AG04450 (cell line): ENCODE measurements around the gene USP9Y. TPM values are rescaled to one million over a fixed set of nuclear protein-coding genes. Genes with fewer than 3 reads are reported as not detected.
A peak's percentile ranks its signal among the peaks of the same experiment; 100 is the strongest.

Experiments used
- CTCF ChIA-PET: fragments of 300-600, 350-600 bp; formaldehyde crosslinking; extraction: SDS; loops from one replicate; lab custom pipeline; 2022; ENCODE audit warnings: antibody characterized with exemption, inconsistent platforms; lab: Charles Lee
- POLR2A ChIA-PET: fragments of 350-600 bp; formaldehyde crosslinking; extraction: SDS; loops from one replicate; lab custom pipeline; 2021; ENCODE audit warnings: antibody characterized with exemption, inconsistent platforms; lab: Yijun Ruan, JAX
- DNase-seq: peaks from one replicate; pipeline ENCODE4 v3.0.0-alpha.2; 2011; ENCODE audit warnings: low read depth, low spot score
- H3K27ac ChIP-seq: one replicate; pipeline ENCODE4 v1.5.1; 2012; ENCODE audit warnings: low read depth, low read length, control low read depth
- H3K27me3 ChIP-seq: one replicate; pipeline ENCODE4 v1.6.0; 2012; ENCODE audit warnings: low read length; ENCODE audit not compliant: control insufficient read depth, insufficient read depth
- H3K4me3 ChIP-seq: 2 replicates; pipeline ENCODE4 v1.5.1; 2011; ENCODE audit warnings: mild to moderate bottlenecking, low read depth, low read length, control low read depth
- H3K9me3 ChIP-seq: 2 replicates; pipeline ENCODE4 v1.5.1; 2012; ENCODE audit warnings: low read length; ENCODE audit not compliant: control insufficient read depth, insufficient read depth
- polyA plus RNA-seq: library from polyadenylated mRNA; depleted of rRNA; stranded (reverse); fragments of >200 nt; gene quantifications from 2 replicates; pipeline ENCODE4 v1.2.3, GENCODE V29; 2011; rRNA removed
- TF ChIP-seq, protein P1 (sequence below): IDR thresholded peaks from 2 replicates; pipeline ENCODE4 v1.5.1; 2011; ENCODE audit warnings: low read depth, low read length, control low read depth, inconsistent platforms

The USP9Y gene
- polyA plus RNA-seq, 1 experiment: 51.8 TPM

DNA sequence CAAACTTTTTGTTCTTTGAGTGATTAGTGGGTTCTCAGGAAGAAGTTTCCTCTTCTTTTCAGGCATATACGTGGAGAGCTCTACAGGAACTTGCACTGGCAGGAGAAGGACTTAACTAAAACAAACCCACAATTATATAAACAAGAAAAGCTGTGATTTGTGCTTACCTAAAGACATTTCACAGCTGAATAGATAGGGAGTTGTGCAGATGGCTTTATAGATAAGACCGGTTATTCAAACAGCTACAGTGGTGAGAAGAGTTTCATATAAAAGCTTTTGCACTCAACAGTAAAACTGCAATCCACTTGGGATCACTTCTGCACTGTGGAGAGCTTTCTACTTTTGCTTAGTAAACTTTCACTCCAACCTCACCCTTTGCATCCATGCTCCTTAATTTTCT, 197.6 kb downstream of the USP9Y start:
- POLR2A ChIA-PET: no interaction called here
- H3K27ac ChIP-seq: no peak overlapping the region
- H3K27me3 ChIP-seq: no peaks in the 10 kb centered on the region
- TF ChIP-seq, protein P1, sequence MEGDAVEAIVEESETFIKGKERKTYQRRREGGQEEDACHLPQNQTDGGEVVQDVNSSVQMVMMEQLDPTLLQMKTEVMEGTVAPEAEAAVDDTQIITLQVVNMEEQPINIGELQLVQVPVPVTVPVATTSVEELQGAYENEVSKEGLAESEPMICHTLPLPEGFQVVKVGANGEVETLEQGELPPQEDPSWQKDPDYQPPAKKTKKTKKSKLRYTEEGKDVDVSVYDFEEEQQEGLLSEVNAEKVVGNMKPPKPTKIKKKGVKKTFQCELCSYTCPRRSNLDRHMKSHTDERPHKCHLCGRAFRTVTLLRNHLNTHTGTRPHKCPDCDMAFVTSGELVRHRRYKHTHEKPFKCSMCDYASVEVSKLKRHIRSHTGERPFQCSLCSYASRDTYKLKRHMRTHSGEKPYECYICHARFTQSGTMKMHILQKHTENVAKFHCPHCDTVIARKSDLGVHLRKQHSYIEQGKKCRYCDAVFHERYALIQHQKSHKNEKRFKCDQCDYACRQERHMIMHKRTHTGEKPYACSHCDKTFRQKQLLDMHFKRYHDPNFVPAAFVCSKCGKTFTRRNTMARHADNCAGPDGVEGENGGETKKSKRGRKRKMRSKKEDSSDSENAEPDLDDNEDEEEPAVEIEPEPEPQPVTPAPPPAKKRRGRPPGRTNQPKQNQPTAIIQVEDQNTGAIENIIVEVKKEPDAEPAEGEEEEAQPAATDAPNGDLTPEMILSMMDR: no peak
- no peaks in the 10 kb centered on the region for H3K9me3 ChIP-seq
- CTCF ChIA-PET: no interaction called here
- DNase-seq: no peak
- H3K4me3 ChIP-seq: no peak overlapping the region

GRCh38 chrY:12904618-12905516, 203.8 kb downstream of the USP9Y start, which contains the start of gene DDX3Y:
Gene DDX3Y, plus strand, starts transcription at chrY:12904868. Its CDS starts 69 bp downstream, at chrY:12904937.
- Histone ChIP-seq H3K4me3 (peak within 1 kb of the TSS; percentile 85), H3K27ac (peak within 1 kb of the TSS; percentile 99), H3K27me3 (no peaks in the 10 kb centered on the region), H3K9me3 (peaks cover 6% of the 10 kb centered on the region; the same call in 1 of the 2 replicates)
- peak; percentile 88 for DNase-seq
- CTCF ChIA-PET: no interaction called here
- TF ChIP-seq, protein P1: no peak
- POLR2A ChIA-PET: no interaction called here

DNA sequence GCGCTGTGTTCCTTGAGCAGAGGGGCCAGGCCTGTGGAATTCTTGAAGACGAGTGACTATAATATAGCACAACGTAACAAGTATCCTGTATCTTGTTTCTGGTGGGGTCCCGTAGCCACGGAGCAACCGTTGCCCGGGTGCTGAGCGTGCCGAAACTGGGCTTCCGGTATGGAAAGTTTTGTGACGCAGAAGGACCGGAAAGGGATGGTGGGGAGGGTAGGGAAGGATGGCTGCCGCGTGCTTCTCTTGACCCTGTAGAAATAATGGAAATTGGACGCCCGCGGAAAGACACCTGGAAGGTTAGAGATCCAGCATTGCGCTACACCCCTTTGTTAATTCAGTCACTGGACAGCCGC, 204.5 kb downstream of the USP9Y start:
- peak overlapping the region; percentile 85 for H3K4me3 ChIP-seq
- peaks cover 6% of the 10 kb centered on the region; the same call in 1 of the 2 replicates for H3K9me3 ChIP-seq
- DNase-seq: peak; percentile 29
- H3K27ac ChIP-seq: peak overlapping the region; percentile 99
- TF ChIP-seq, protein P1: no peak
- ChIA-PET POLR2A (no interaction called here), CTCF (no interaction called here)
- H3K27me3 ChIP-seq: no peaks in the 10 kb centered on the region

DNA sequence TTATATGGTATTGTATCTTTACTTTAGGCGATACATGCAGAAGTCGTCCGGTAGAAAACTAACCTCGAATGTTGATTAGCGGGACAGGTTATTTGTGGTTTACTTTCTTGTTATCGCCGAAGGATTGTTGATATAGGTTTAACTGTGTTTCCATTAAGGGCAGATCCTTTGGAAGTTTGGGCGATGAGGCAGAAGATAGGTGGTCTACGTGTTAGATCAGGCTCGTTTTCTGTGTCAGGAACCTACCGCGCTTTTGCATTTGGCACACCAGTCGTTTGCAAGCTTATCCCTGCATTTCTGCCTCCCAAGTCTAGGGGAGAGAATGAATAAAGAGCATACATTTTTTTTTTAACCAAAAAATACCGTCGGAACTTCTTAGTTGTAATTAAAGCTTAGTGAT, 204.9 kb downstream of the USP9Y start:
- H3K4me3 ChIP-seq: peak overlapping the region; percentile 85
- H3K27me3 ChIP-seq: no peaks in the 10 kb centered on the region
- ChIA-PET POLR2A (no interaction called here), CTCF (no interaction called here)
- peak overlapping the region; percentile 99 for H3K27ac ChIP-seq
- H3K9me3 ChIP-seq: peaks cover 6% of the 10 kb centered on the region; the same call in 1 of the 2 replicates
- no peak for DNase-seq
- TF ChIP-seq, protein P1: no peak

Other genes with a start within 250 kb of the USP9Y start
- 32.0 and 44.8 TPM in 2 replicates for gene DDX3Y, start 203.6 kb downstream of the USP9Y start, polyA plus RNA-seq